ENCODE results near the gene TTC28.

The TTC28 gene

GRCh38 chr22:28716686-28717085, 37.0 kb upstream of the TTC28 start:
- no peaks in the 10 kb centered on the region for H3K9me2 ChIP-seq (replicated peaks; ENCODE audit: insufficient read depth, low read length)
- no peak overlapping the region for H3K27ac ChIP-seq (ENCODE audit: low read depth, low read length)
- no peak overlapping the region for H3K4me3 ChIP-seq (ENCODE audit: insufficient read depth, low read length, poor library complexity, severe bottlenecking)
- no peak overlapping the region for H3K4me2 ChIP-seq (ENCODE audit: low read depth, low read length, poor library complexity, severe bottlenecking)
- H3K36me3 ChIP-seq (ENCODE audit: low read length): peaks cover 20% of the 10 kb centered on the region; the same call in 1 of the 2 replicates
- H4K20me1 ChIP-seq (ENCODE audit: low read depth, low read length): no peaks in the 10 kb centered on the region
- H3K27me3 ChIP-seq (ENCODE audit: low read length): no peaks in the 10 kb centered on the region
- no peaks in the 10 kb centered on the region for H3K79me2 ChIP-seq (ENCODE audit: insufficient read depth, low read length)
- no peak overlapping the region for H3K9ac ChIP-seq (ENCODE audit: low read length)
- H2AFZ ChIP-seq (ENCODE audit: low read depth, low read length, severe bottlenecking): no peak overlapping the region
- H3K9me3 ChIP-seq (ENCODE audit: insufficient read depth, low read length): no peaks in the 10 kb centered on the region
- no peaks in the 10 kb centered on the region for H3F3A ChIP-seq (ENCODE audit: insufficient read depth)
- TF ChIP-seq CTCF (IDR thresholded peaks at IDR 0.05; ENCODE audit: insufficient read depth, low read length, poor library complexity, severe bottlenecking): no peak
- no peak for TF ChIP-seq EZH2phosphoT487 (conservative IDR thresholded peaks at IDR 0.05; ENCODE audit: low read length)

GRCh38 chr22:28715611-28716010, 36.0 kb upstream of the TTC28 start:
- no peak overlapping the region for H3K27ac ChIP-seq (ENCODE audit: low read depth, low read length)
- H4K20me1 ChIP-seq (ENCODE audit: low read depth, low read length): no peaks in the 10 kb centered on the region
- no peak overlapping the region for H3K9ac ChIP-seq (ENCODE audit: low read length)
- no peaks in the 10 kb centered on the region for H3K9me3 ChIP-seq (ENCODE audit: insufficient read depth, low read length)
- H3K4me2 ChIP-seq (ENCODE audit: low read depth, low read length, poor library complexity, severe bottlenecking): no peak overlapping the region
- peaks cover 29% of the 10 kb centered on the region for H3K36me3 ChIP-seq (ENCODE audit: low read length)
- H3K4me3 ChIP-seq (ENCODE audit: insufficient read depth, low read length, poor library complexity, severe bottlenecking): no peak overlapping the region
- H3K27me3 ChIP-seq (ENCODE audit: low read length): no peaks in the 10 kb centered on the region
- no peaks in the 10 kb centered on the region for H3F3A ChIP-seq (ENCODE audit: insufficient read depth)
- H3K79me2 ChIP-seq (ENCODE audit: insufficient read depth, low read length): no peaks in the 10 kb centered on the region
- no peak for TF ChIP-seq EZH2phosphoT487 (conservative IDR thresholded peaks at IDR 0.05; ENCODE audit: low read length)
- TF ChIP-seq CTCF (IDR thresholded peaks at IDR 0.05; ENCODE audit: insufficient read depth, low read length, poor library complexity, severe bottlenecking): no peak
- no peak overlapping the region for H2AFZ ChIP-seq (ENCODE audit: low read depth, low read length, severe bottlenecking)
- no peaks in the 10 kb centered on the region for H3K9me2 ChIP-seq (replicated peaks; ENCODE audit: insufficient read depth, low read length)

- Histone ChIP-seq H2AFZ (ENCODE audit: low read depth, low read length, severe bottlenecking) (no peak overlapping the region), H3K27me3 (ENCODE audit: low read length) (no peaks in the 10 kb centered on the region), H4K20me1 (ENCODE audit: low read depth, low read length) (no peaks in the 10 kb centered on the region), H3K27ac (ENCODE audit: low read depth, low read length) (no peak overlapping the region), H3K9me2 (replicated peaks; ENCODE audit: insufficient read depth, low read length) (no peaks in the 10 kb centered on the region), H3K9ac (ENCODE audit: low read length) (no peak overlapping the region), H3K36me3 (ENCODE audit: low read length) (peaks cover 28% of the 10 kb centered on the region), H3K79me2 (ENCODE audit: insufficient read depth, low read length) (no peaks in the 10 kb centered on the region), H3K4me3 (ENCODE audit: insufficient read depth, low read length, poor library complexity, severe bottlenecking) (no peak overlapping the region), H3K9me3 (ENCODE audit: insufficient read depth, low read length) (no peaks in the 10 kb centered on the region), H3K4me2 (ENCODE audit: low read depth, low read length, poor library complexity, severe bottlenecking) (no peak overlapping the region), H3F3A (ENCODE audit: insufficient read depth) (no peaks in the 10 kb centered on the region)
- TF ChIP-seq CTCF (IDR thresholded peaks at IDR 0.05; ENCODE audit: insufficient read depth, low read length, poor library complexity, severe bottlenecking) (no peak), EZH2phosphoT487 (conservative IDR thresholded peaks at IDR 0.05; ENCODE audit: low read length) (no peak)
Observed at GRCh38 chr22:28714043-28714628, 34.5 kb upstream of the TTC28 start.

All from SU-DHL-6 (cell line).